GM12872 (cell line): ENCODE results near the gene MISP.

ENCODE experiments used
- TF ChIP-seq, protein P1 (sequence below): IDR thresholded peaks from 3 replicates; pipeline ENCODE4 v1.5.1; 2011; ENCODE audit warnings: low read depth, mild to moderate bottlenecking, low read length, moderate library complexity; ENCODE audit not compliant: insufficient read depth

Gene MISP

DNA sequence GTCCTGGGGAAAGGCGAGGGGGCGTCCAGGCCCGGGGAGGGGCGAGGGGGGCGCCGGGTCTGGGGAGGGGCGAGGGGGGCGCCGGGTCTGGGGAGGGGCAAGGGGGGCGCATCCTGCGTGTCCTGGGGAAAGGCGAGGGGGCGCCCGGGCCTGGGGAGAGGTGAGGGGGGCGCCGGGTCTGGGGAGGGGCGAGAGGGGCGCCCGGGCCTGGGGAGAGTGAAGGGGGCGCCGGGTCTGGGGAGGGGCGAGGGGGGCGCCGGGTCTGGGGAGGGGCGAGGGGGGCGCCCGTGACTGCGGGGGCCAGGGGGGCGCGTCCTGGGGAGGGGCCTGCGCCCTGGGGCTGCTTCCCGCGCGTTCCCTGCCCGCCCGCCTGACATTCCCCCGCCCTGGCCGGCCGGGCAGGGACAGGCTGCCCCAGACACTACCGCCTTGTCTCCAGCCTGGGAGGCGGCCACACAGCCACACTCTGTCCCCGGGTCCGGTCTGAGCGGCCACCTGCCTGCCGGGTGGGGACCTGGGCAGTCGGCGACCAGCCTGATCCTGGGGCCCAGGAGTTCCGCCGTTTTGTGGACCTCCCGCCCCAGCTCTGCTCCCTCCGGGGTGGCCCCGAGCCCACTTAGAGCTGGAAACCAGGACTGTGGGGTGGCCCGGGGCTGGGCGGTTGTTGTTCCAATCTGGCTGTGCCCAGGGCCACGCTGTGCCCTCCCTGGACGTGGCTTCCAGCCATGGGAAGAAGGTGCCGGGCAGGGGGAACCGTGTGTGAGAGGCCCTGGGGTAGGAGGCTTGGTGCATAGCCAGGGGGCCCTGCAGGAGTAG lies 30.4 kb upstream of the MISP start:
- TF ChIP-seq, protein P1, sequence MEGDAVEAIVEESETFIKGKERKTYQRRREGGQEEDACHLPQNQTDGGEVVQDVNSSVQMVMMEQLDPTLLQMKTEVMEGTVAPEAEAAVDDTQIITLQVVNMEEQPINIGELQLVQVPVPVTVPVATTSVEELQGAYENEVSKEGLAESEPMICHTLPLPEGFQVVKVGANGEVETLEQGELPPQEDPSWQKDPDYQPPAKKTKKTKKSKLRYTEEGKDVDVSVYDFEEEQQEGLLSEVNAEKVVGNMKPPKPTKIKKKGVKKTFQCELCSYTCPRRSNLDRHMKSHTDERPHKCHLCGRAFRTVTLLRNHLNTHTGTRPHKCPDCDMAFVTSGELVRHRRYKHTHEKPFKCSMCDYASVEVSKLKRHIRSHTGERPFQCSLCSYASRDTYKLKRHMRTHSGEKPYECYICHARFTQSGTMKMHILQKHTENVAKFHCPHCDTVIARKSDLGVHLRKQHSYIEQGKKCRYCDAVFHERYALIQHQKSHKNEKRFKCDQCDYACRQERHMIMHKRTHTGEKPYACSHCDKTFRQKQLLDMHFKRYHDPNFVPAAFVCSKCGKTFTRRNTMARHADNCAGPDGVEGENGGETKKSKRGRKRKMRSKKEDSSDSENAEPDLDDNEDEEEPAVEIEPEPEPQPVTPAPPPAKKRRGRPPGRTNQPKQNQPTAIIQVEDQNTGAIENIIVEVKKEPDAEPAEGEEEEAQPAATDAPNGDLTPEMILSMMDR, result no peak

DNA sequence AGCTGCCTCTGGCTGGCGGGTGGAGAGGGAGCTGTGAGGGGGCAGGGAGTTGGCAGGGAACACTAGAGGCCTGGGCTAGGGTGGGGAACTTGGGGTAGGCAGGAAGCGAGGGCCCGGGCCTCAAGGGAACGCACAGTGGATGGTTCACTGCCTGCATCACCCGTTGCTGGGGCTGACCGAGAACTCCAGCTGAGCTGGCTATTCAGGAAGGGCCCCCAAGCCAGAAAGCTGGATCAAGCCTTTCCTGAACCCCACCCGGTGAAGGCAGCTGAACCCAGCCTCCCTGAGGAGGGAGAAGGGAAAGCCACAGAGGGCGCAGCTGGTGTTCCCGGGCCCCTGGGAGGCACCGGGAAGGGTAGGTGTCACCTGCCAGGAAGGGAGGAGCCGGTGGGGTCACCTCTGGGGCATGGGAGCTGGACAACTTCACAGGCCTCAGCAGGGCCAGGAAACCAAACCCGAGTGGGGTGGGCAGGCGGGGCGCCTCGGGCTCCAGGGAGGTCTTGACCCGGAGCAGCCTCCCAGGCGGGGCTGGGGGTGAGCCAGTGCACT lies 28.3 kb upstream of the MISP start:
- TF ChIP-seq, protein P1, result no peak

DNA sequence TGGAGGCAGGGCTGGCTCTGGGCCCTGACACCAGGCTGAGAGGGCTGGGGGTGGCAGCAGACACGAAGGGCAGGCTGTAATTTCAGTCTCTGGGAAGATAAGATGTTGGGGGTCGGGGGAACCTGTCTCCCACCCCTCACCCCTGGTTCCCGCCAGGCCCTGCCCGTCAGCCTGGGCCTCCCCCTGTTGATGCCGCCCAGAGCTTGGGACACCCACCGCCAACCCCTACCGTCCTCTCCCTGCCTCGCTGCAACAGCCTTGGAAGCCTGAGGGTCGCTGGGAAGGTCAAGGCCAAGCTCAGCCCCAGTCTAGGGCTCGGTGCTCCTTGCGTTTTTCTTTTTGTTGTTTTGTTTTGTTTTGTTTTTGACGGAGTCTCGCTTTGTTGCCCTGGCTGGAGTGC lies 27.7 kb upstream of the MISP start:
- TF ChIP-seq, protein P1, result no peak

DNA sequence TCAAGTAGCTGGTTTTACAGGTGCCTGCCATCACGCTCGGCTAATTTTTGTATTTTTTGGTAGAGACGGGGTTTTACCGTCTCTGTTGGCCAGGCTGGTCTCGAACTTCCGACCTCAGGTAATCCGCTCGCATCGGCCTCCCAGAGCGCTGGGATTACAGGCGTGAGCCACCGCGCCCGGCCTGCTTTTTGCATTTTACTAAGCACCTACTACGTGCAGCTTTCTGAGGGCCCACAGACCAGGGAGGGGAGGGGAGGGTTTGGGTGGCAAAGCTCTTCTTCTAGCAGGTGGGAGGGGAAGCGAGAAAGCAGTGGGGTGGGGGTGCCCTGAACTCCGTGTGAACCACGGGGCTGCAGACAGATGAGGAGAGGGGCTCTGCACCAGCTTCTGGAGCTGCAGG lies 27.2 kb upstream of the MISP start:
- TF ChIP-seq, protein P1, result no peak

- TF ChIP-seq, protein P1, result no peak
These were observed 25.3 kb upstream of the MISP start for GRCh38 chr19:725461-726089.

DNA sequence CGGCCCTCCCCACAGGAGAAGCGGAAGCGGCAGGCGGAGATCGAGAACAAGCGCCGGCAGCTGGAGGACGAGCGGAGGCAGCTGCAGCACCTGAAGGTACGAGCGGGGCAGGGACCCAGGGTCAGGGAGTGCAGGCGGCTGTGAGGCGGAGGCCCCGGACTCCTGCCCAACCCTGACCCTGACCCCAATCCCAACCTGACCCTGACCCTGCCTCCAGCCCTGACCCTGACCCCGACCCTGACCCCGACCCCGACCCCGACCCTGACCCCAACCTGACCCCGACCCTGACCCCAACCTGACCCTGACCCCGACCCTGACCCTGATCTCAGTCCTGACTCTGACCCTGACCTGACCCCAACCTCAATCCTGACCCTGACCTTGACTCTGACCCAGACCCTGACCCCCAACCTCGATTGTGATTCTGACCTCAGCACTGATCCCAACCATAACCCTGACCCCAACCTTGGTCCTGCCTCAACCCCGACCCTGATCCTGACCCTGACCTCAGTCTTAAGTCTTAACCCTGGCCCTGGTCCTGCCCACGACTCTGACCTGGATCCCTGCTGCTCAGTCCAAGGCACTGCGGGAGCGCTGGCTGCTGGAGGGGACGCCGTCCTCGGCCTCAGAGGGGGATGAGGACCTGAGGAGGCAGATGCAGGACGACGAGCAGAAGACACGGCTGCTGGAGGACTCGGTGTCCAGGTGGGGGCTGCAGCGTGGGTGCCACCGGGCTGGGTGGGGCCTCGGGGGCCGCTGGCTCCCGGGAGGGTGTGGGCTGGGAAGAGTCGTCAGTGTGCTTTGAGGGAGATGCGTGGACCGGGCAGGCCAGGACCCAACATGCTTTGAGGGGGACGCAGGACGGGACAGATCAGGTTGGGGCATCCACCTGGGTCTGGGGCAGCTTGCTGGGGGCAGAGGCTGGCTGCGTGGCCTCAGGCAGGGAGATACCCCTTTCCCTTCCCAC lies 23.6 kb upstream of the MISP start:
- TF ChIP-seq, protein P1, result no peak

- TF ChIP-seq, protein P1, result no peak
These were observed 22.9 kb upstream of the MISP start for GRCh38 chr19:728011-728410.
